Omental fat pad (tissue), 4 donors: ENCODE measurements around the gene LAYN. TPM values are rescaled to one million over a fixed set of nuclear protein-coding genes. Genes with fewer than 3 reads are reported as not detected.

Experiments used
- ATAC-seq: fragments of 150-250 bp; one replicate; pipeline ENCODE4 v1.9.1; 2016; ENCODE audit warnings: mild to moderate bottlenecking, moderate library complexity; ENCODE audit not compliant: low FRiP score
- DNase-seq: peaks from one replicate; pipeline ENCODE4 v3.0.0-alpha.2; 2019; ENCODE audit warnings: low spot score
- small RNA-seq: library from RNA; depleted of rRNA; stranded (forward); fragments of <200 nt; gene quantifications from one replicate; pipeline ENCODE3, GENCODE V24; 2016
- total RNA-seq, 4 donors: library from RNA; depleted of rRNA; stranded (reverse); fragments of >200 nt; gene quantifications; one replicate each; pipeline ENCODE4 v1.1.0, GENCODE V29; 2016
- TF ChIP-seq, protein P1 (sequence below), 3 donors: fragments of 450-650 bp; IDR thresholded peaks; one replicate each; pipeline ENCODE4 v1.5.1; 2016 to 2017; ENCODE audit warnings: antibody characterized with exemption in 3 of 3, mild to moderate bottlenecking in 3 of 3, moderate library complexity in 2 of 3

The LAYN gene
- total RNA-seq, 4 donors from 2014 or later: 10.2 to 23.8 (median 15.4) TPM

DNA sequence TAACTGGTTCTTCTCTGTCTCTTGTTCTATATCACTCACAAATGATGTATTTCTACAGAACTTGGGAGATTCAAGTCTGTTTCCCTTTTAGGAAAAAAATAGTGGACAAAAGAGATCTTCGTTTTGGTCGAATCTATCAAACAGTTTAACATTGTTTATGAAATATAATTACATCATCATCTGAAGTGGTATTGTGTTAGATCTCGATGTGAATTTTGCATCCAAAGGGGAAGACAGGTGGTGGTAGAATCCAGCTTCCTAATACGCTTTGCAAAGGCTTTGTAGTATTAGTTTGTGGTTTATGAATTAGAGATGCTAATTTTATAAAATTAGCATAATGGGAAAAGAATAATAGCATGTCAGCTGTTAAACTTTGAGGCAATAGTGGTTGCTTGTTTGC is 65.2 kb downstream of the LAYN start:
- ATAC-seq: no peak

DNA sequence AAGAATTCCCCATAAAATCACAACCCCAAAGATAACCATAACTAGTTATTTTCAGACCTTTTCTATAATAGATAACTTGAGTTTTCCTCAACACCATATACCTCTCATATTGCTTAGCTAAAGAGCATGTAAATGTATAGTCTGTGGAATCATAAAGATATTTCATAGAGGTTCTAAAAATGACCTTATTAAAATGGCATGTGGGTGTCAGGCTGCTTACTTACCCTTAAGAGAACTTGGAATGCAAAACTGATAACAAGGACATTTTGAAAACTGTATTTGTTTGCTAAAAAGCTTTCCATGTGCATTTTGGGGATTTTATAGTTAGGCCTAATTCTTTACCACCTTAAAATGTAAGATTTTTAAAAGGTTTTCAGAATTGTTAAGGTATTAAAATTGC is 66.5 kb downstream of the LAYN start:
- DNase-seq: no peak
- TF ChIP-seq, protein P1, sequence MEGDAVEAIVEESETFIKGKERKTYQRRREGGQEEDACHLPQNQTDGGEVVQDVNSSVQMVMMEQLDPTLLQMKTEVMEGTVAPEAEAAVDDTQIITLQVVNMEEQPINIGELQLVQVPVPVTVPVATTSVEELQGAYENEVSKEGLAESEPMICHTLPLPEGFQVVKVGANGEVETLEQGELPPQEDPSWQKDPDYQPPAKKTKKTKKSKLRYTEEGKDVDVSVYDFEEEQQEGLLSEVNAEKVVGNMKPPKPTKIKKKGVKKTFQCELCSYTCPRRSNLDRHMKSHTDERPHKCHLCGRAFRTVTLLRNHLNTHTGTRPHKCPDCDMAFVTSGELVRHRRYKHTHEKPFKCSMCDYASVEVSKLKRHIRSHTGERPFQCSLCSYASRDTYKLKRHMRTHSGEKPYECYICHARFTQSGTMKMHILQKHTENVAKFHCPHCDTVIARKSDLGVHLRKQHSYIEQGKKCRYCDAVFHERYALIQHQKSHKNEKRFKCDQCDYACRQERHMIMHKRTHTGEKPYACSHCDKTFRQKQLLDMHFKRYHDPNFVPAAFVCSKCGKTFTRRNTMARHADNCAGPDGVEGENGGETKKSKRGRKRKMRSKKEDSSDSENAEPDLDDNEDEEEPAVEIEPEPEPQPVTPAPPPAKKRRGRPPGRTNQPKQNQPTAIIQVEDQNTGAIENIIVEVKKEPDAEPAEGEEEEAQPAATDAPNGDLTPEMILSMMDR (IDR thresholded peaks at IDR 0.05): no peak
- no peak for ATAC-seq

More for the DNA sequence above, 65.2 kb downstream of the LAYN start:
- TF ChIP-seq, protein P1 (IDR thresholded peaks at IDR 0.05): no peak
- no peak for DNase-seq

- TF ChIP-seq, protein P1 (IDR thresholded peaks at IDR 0.05): no peak
- no peak for DNase-seq
- ATAC-seq: no peak
These were observed 67.2 kb downstream of the LAYN start for GRCh38 chr11:111607751-111608150.

Small RNA genes within 50 kb of the gene (small RNA-seq; reads per million reads assigned to genes)
- gene MIR34B: 0.39 reads per million
- gene MIR34C: 3.6 reads per million, percentile 67 among the genes with 10 or more reads in this experiment

Other genes starting within 250 kb of the LAYN start
- 1 to 10 TPM in 1 of 4 donors, under 1 TPM in 2, not detected in 1; 0.50 to 4.7 (median 0.84) TPM for gene POU2AF3, start 242.2 kb upstream of the LAYN start, total RNA-seq
- 1 to 10 TPM in 2 of 4 donors, under 1 TPM in 1, not detected in 1; 0.69 to 2.2 (median 1.9) TPM for gene POU2AF1, start 161.4 kb upstream of the LAYN start, total RNA-seq
- gene BTG4, start 28.3 kb upstream of the LAYN start, total RNA-seq: not detected
- not detected for gene HOATZ, start 25.9 kb upstream of the LAYN start, total RNA-seq
- 100 to 1,000 TPM in 1 of 4 donors, 10 to 100 TPM in 3; 27.3 to 111 (median 73.6) TPM for gene SIK2, start 61.7 kb downstream of the LAYN start, total RNA-seq
- 100 to 1,000 TPM in 2 of 4 donors, 10 to 100 TPM in 2; 30.9 to 139 (median 78.8) TPM for gene PPP2R1B, start 225.7 kb downstream of the LAYN start, total RNA-seq